Mucosa of descending colon (tissue), 3 donors: Measurements from ENCODE around the gene PLPPR5. TPM values are rescaled to one million over a fixed set of nuclear protein-coding genes. Genes with fewer than 3 reads are reported as not detected.
A peak's percentile ranks its signal among the peaks of the same experiment; 100 is the strongest.

Source experiments
- ATAC-seq: fragments of 200-7000 bp; cut with Tn5 transposase; one replicate; pipeline ENCODE4 v1.9.1; 2020; ENCODE audit warnings: mild to moderate bottlenecking, moderate library complexity
- DNase-seq, 3 donors: peaks; one replicate each; pipeline ENCODE4 v3.0.0-alpha.2; 2020
- H3K36me3 ChIP-seq: fragments of 200-600 bp; one replicate; pipeline ENCODE4 v1.8.0; 2021; ENCODE audit warnings: low read depth, mild to moderate bottlenecking
- H3K4me1 ChIP-seq: fragments of 200-600 bp; one replicate; pipeline ENCODE4 v1.8.0; 2021; ENCODE audit warnings: low read depth, mild to moderate bottlenecking
- H3K4me3 ChIP-seq: fragments of 200-600 bp; one replicate; pipeline ENCODE4 v1.8.0; 2021; ENCODE audit warnings: mild to moderate bottlenecking
- H3K9me3 ChIP-seq: fragments of 200-600 bp; one replicate; pipeline ENCODE4 v1.8.0; 2021; ENCODE audit warnings: mild to moderate bottlenecking
- intact Hi-C, 2 donors: fragments of 100-400 bp; cut with DNase I in 1 of 2; cut with micrococcal nuclease in 1 of 2; formaldehyde crosslinking; loops; one replicate each; pipeline versions ENCODE4 v1.11.0 to v1.11.1; 2022; cut with DNase I, micrococcal nuclease
- total RNA-seq, 3 donors: library from RNA; stranded (reverse); fragmentation: NEBNext Ultra II Directional in 2 of 3; extraction: Animal tissue kit (Norgen Biotek cat#: 25700) in 2 of 3; gene quantifications; one replicate each; pipeline versions ENCODE4 v1.2.1 to v1.2.4, GENCODE V29; 2021 to 2023
- TF ChIP-seq, protein P1 (sequence below): fragments of 200-600 bp; IDR thresholded peaks from one replicate; pipeline ENCODE4 v1.8.0; 2022; ENCODE audit warnings: antibody characterized with exemption, mild to moderate bottlenecking
- donor health status: DM: no; HTN: no; CAD: no; lungs with moderate emphysema.
- donor health status: DM: no; HTN: no; CAD: no.
- donor health status: DM: no; HTN: yes; CAD: no.

Gene PLPPR5
- total RNA-seq, 3 donors from 2014 or later: 0.38 TPM; not detected in 2

DNA sequence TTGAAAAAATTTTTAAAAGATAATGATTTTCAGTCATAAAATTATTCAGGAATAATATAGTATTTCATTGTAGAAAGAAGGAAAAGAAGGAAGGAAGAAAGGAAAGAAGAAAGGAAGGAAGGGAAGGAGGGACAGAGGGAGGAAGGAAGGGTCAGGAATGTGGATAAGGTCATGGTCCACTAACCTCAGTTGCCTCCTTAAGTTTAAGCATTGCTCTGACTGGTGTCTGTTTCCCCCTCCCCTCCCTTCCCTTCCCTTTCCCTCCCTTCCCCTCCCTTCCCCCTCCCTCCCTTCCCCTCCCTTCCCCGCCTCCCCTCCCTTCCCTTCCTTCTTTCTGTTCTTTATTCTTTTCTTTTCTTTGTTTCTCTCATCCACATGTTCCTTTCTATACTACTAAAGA, 95.7 kb downstream of the PLPPR5 start:
- intact Hi-C loops: no loop called here
- ATAC-seq: no peak

DNA sequence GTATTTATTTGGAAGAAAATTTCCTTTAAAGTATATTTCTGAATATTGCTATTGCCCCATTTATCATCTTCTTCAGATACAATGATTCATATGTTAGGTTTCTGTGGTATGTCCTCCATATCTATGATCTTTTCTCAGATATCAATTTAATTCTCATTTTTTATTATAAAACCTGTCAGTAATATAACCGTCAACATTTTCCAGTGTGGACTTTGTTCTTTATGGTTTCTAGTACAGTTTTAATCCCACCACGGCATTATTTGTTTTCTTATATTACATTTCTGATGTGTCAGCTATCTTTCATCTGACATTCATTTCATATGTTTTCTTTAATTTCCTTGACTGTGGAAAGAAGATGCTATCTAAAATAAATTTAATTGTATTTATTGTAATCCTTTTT, 97.9 kb downstream of the PLPPR5 start:
- intact Hi-C loops: no loop called here
- Histone ChIP-seq H3K4me3 (no peak overlapping the region), H3K4me1 (no peaks in the 10 kb centered on the region), H3K9me3 (no peaks in the 10 kb centered on the region), H3K36me3 (no peaks in the 10 kb centered on the region)
- DNase-seq (no peak), ATAC-seq (no peak)
- TF ChIP-seq, protein P1, sequence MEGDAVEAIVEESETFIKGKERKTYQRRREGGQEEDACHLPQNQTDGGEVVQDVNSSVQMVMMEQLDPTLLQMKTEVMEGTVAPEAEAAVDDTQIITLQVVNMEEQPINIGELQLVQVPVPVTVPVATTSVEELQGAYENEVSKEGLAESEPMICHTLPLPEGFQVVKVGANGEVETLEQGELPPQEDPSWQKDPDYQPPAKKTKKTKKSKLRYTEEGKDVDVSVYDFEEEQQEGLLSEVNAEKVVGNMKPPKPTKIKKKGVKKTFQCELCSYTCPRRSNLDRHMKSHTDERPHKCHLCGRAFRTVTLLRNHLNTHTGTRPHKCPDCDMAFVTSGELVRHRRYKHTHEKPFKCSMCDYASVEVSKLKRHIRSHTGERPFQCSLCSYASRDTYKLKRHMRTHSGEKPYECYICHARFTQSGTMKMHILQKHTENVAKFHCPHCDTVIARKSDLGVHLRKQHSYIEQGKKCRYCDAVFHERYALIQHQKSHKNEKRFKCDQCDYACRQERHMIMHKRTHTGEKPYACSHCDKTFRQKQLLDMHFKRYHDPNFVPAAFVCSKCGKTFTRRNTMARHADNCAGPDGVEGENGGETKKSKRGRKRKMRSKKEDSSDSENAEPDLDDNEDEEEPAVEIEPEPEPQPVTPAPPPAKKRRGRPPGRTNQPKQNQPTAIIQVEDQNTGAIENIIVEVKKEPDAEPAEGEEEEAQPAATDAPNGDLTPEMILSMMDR: no peak

More for the DNA sequence above, 95.7 kb downstream of the PLPPR5 start:
- TF ChIP-seq, protein P1: no peak
- no peaks in the 10 kb centered on the region for H3K9me3 ChIP-seq
- no peak overlapping the region for H3K4me3 ChIP-seq
- H3K36me3 ChIP-seq: no peaks in the 10 kb centered on the region
- no peaks in the 10 kb centered on the region for H3K4me1 ChIP-seq
- no peak for DNase-seq

- no peaks in the 10 kb centered on the region for H3K9me3 ChIP-seq
- no peaks in the 10 kb centered on the region for H3K4me1 ChIP-seq
- H3K36me3 ChIP-seq: no peaks in the 10 kb centered on the region
- no peak for ATAC-seq
- intact Hi-C loops: no loop called here
- DNase-seq: no peak
- TF ChIP-seq, protein P1: no peak
- H3K4me3 ChIP-seq: no peak overlapping the region
These were observed 98.3 kb downstream of the PLPPR5 start for GRCh38 chr1:98906361-98906760.

DNA sequence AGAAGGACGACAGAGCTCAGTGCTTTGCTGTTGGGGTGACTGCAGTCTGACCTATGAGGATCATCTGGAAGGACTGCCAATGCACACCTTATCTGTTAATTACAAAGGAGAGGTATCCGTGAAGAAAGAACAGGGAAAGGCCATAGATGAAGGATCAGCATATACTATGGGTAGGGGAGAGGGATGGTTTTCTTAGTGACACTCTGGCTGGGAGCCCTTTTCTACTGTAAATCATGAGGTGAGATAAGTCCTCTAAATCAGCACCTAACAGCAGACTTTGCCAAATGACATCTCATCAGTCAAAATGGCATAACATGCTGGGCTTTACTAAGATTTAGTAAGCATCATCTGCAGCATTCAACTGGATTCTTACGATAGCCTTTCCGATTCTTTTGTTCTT, 100.0 kb downstream of the PLPPR5 start:
- ATAC-seq (no peak), DNase-seq (no peak)
- no peaks in the 10 kb centered on the region for H3K36me3 ChIP-seq
- TF ChIP-seq, protein P1: no peak
- H3K4me1 ChIP-seq: no peaks in the 10 kb centered on the region
- H3K4me3 ChIP-seq: no peak overlapping the region
- intact Hi-C loops: no loop called here
- H3K9me3 ChIP-seq: no peaks in the 10 kb centered on the region

GRCh38 chr1:98903726-98904125, 100.9 kb downstream of the PLPPR5 start:
- Histone ChIP-seq H3K36me3 (no peaks in the 10 kb centered on the region), H3K4me1 (no peaks in the 10 kb centered on the region), H3K4me3 (no peak overlapping the region), H3K9me3 (no peaks in the 10 kb centered on the region)
- DNase-seq (no peak), ATAC-seq (no peak)
- intact Hi-C loops: no loop called here
- TF ChIP-seq, protein P1: no peak

GRCh38 chr1:98903261-98903660, 101.4 kb downstream of the PLPPR5 start:
- Histone ChIP-seq H3K4me3 (no peak overlapping the region), H3K9me3 (no peaks in the 10 kb centered on the region), H3K36me3 (no peaks in the 10 kb centered on the region), H3K4me1 (no peaks in the 10 kb centered on the region)
- intact Hi-C loops: no loop called here
- peak; percentile 85 for ATAC-seq
- DNase-seq: no peak
- TF ChIP-seq, protein P1: no peak
